ENCODE results near the gene DENND4A. TPM values are rescaled to one million over a fixed set of nuclear protein-coding genes. Genes with fewer than 3 reads are reported as not detected.

Gene DENND4A
- total RNA-seq, 1 donor = 37.6 TPM

- H3K4me3 ChIP-seq (ENCODE audit: low read depth, low read length) = no peak overlapping the region
- no peak for TF ChIP-seq CTCF (IDR thresholded peaks at IDR 0.05; ENCODE audit: insufficient read depth, low read depth, low read length)
- no peak for DNase-seq (ENCODE audit: low read depth)
These were observed 69.9 kb downstream of the DENND4A start for GRCh38 chr15:65722191-65722590.

GRCh38 chr15:65712415-65712814, 79.7 kb downstream of the DENND4A start:
- DNase-seq (ENCODE audit: low read depth) = no peak
- H3K4me3 ChIP-seq (ENCODE audit: low read depth, low read length) = no peak overlapping the region
- no peak for TF ChIP-seq CTCF (IDR thresholded peaks at IDR 0.05; ENCODE audit: insufficient read depth, low read depth, low read length)

GRCh38 chr15:65695081-65695480, 97.0 kb downstream of the DENND4A start:
- DNase-seq (ENCODE audit: low read depth) = peak; percentile 63
- no peak for TF ChIP-seq CTCF (IDR thresholded peaks at IDR 0.05; ENCODE audit: insufficient read depth, low read depth, low read length)
- H3K4me3 ChIP-seq (ENCODE audit: low read depth, low read length) = no peak overlapping the region

GRCh38 chr15:65690778-65691177, 101.3 kb downstream of the DENND4A start:
- TF ChIP-seq CTCF (IDR thresholded peaks at IDR 0.05; ENCODE audit: insufficient read depth, low read depth, low read length) = no peak
- peak; percentile 2 for DNase-seq (ENCODE audit: low read depth)
- H3K4me3 ChIP-seq (ENCODE audit: low read depth, low read length) = no peak overlapping the region

- DNase-seq (ENCODE audit: low read depth) = no peak
- no peak for TF ChIP-seq CTCF (IDR thresholded peaks at IDR 0.05; ENCODE audit: insufficient read depth, low read depth, low read length)
- no peak overlapping the region for H3K4me3 ChIP-seq (ENCODE audit: low read depth, low read length)
These were observed 101.9 kb downstream of the DENND4A start for GRCh38 chr15:65690173-65690572.

- no peak for DNase-seq (ENCODE audit: low read depth)
- H3K4me3 ChIP-seq (ENCODE audit: low read depth, low read length) = no peak overlapping the region
- TF ChIP-seq CTCF (IDR thresholded peaks at IDR 0.05; ENCODE audit: insufficient read depth, low read depth, low read length) = no peak
These were observed 103.6 kb downstream of the DENND4A start for GRCh38 chr15:65688462-65688861.

GRCh38 chr15:65682404-65682911, 109.6 kb downstream of the DENND4A start:
- no peak for TF ChIP-seq CTCF (IDR thresholded peaks at IDR 0.05; ENCODE audit: insufficient read depth, low read depth, low read length)
- no peak for DNase-seq (ENCODE audit: low read depth)
- H3K4me3 ChIP-seq (ENCODE audit: low read depth, low read length) = no peak overlapping the region
